Measurements from ENCODE around the gene SCYGR5. TPM values are rescaled to one million over a fixed set of nuclear protein-coding genes. Genes with fewer than 3 reads are reported as not detected.

The SCYGR5 gene
- total RNA-seq, 4 donors from 2014 or later = not detected

DNA sequence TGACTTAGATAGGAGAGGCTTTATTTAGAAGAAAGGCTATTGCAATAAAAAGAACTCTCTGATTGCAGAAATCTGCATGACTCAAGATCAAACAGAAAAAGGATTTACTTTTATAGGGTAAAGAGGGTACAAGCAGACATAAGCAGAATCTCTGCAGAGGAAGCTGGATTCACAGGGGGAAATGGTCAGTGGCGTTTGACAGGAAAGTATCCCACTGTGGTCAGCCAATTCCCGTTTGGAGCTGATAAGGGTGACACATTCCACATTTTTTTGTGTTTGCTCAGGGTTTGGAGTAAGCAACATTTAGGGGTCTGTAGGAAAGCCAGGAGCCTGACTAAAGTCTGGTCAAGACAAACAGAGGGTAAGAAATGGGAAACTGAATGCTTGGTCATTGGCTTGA, 23.9 kb upstream of the SCYGR5 start:
- TF ChIP-seq, protein P1, sequence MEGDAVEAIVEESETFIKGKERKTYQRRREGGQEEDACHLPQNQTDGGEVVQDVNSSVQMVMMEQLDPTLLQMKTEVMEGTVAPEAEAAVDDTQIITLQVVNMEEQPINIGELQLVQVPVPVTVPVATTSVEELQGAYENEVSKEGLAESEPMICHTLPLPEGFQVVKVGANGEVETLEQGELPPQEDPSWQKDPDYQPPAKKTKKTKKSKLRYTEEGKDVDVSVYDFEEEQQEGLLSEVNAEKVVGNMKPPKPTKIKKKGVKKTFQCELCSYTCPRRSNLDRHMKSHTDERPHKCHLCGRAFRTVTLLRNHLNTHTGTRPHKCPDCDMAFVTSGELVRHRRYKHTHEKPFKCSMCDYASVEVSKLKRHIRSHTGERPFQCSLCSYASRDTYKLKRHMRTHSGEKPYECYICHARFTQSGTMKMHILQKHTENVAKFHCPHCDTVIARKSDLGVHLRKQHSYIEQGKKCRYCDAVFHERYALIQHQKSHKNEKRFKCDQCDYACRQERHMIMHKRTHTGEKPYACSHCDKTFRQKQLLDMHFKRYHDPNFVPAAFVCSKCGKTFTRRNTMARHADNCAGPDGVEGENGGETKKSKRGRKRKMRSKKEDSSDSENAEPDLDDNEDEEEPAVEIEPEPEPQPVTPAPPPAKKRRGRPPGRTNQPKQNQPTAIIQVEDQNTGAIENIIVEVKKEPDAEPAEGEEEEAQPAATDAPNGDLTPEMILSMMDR (IDR thresholded peaks at IDR 0.05) = no peak
- TF ChIP-seq POLR2A (IDR thresholded peaks at IDR 0.05; ENCODE audit: low read depth) (no peak), POLR2AphosphoS5 (IDR thresholded peaks at IDR 0.05) (no peak), EP300 (IDR thresholded peaks at IDR 0.05) (no peak)
- 14% methylated on average over 2 of the region's 2 CpGs for WGBS
- Histone ChIP-seq H3K4me3 (no peak overlapping the region), H3K27ac (replicated peaks in 1 of 4) (no peak overlapping the region), H3K9me3 (no peaks in the 10 kb centered on the region), H3K27me3 (no peaks in the 10 kb centered on the region), H3K36me3 (no peaks in the 10 kb centered on the region), H3K4me1 (no peaks in the 10 kb centered on the region)
- DNase-seq (ENCODE audit: extremely low spot score) = no peak
- intact Hi-C loops (cut with DNase I) = no loop called here

DNA sequence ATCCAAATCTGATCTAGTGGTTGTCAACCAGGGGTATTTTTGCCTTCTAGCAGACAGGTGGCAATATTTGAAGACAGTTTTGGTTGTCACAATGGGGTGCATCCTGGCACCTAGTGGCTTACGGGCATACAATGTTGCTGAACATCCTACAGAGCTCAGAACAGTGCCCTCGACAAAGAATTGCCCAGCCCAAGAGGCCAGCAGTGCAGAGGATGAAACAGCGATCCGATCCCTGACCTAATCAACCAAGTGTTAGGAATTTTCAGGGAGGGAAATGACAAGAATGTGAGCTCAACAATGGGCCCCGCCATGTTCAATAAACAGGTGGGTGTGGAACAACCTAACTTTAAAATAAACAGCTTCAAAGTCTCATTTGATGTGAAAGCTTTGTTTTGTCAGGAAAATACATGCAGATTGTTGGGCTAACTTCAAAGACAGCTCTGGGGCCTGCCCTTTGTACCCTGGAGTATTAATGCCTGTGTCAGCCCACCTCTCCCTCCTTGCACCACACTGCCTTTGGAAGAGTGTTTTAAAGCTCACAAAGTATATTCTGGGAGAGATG, 22.5 kb upstream of the SCYGR5 start:
- Histone ChIP-seq H3K36me3 (no peaks in the 10 kb centered on the region), H3K27ac (replicated peaks in 1 of 4) (no peak overlapping the region), H3K4me1 (no peaks in the 10 kb centered on the region), H3K4me3 (no peak overlapping the region), H3K27me3 (no peaks in the 10 kb centered on the region), H3K9me3 (no peaks in the 10 kb centered on the region)
- TF ChIP-seq POLR2AphosphoS5 (IDR thresholded peaks at IDR 0.05) (no peak), EP300 (IDR thresholded peaks at IDR 0.05) (no peak), POLR2A (IDR thresholded peaks at IDR 0.05; ENCODE audit: low read depth) (no peak)
- TF ChIP-seq, protein P1 (IDR thresholded peaks at IDR 0.05) = no peak
- 78% methylated on average over 5 of the region's 5 CpGs for WGBS
- no peak for DNase-seq (ENCODE audit: extremely low spot score)
- intact Hi-C loops (cut with DNase I) = no loop called here

DNA sequence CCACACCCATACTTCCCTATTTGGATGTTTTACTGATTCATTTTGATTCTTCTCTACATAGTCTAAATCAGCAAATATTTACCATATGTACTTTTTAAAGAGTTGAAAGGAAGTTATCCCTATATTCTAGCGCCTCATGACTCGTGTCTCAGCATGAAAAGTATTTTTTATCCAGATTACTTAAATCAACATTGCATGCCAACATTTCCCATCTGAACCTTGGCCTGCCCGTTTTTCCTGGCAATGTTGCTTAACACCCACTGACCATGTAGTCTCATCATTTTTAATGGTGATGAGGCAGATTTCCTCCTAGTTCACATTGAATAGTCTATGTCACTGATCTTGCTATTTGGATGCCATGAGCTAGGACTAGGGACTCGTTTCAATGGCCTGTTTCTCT, 13.2 kb upstream of the SCYGR5 start:
- H3K9me3 ChIP-seq = no peaks in the 10 kb centered on the region
- no peaks in the 10 kb centered on the region for H3K36me3 ChIP-seq
- no peaks in the 10 kb centered on the region for H3K4me1 ChIP-seq
- 52% methylated on average over 4 of the region's 4 CpGs for WGBS
- no peak overlapping the region for H3K4me3 ChIP-seq
- no peaks in the 10 kb centered on the region for H3K27me3 ChIP-seq
- intact Hi-C loops (cut with DNase I) = no loop called here
- DNase-seq (ENCODE audit: extremely low spot score) = no peak
- TF ChIP-seq, protein P1 (IDR thresholded peaks at IDR 0.05) = no peak
- TF ChIP-seq POLR2AphosphoS5 (IDR thresholded peaks at IDR 0.05) (no peak), EP300 (IDR thresholded peaks at IDR 0.05) (no peak), POLR2A (IDR thresholded peaks at IDR 0.05; ENCODE audit: low read depth) (no peak)
- no peak overlapping the region for H3K27ac ChIP-seq (replicated peaks in 1 of 4)

DNA sequence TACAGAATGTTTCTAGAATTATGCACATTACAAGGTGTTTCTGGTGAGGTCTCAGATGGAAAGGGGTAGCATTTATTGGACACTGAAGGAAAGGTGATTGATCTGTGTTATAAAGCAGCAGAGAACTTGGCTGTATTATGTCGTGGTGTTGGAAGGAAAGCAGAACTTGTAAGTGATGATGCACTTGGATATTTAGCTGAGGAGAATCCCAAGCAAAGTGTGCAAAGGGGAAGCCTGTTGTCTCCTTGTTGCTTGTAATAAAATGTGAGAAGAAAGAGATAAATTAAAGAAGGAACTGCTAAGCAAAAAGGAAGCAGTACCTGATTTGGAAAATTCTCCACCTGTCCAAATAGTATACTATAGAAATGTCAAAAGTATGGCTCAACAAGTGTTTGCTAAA, 12.2 kb upstream of the SCYGR5 start:
- Histone ChIP-seq H3K9me3 (no peaks in the 10 kb centered on the region), H3K36me3 (no peaks in the 10 kb centered on the region), H3K4me3 (no peak overlapping the region), H3K27me3 (no peaks in the 10 kb centered on the region), H3K27ac (replicated peaks in 1 of 4) (no peak overlapping the region), H3K4me1 (no peaks in the 10 kb centered on the region)
- no peak for DNase-seq (ENCODE audit: extremely low spot score)
- intact Hi-C loops (cut with DNase I) = no loop called here
- 37% methylated on average over 1 of the region's 1 CpG for WGBS
- TF ChIP-seq, protein P1 (IDR thresholded peaks at IDR 0.05) = no peak
- no peak for TF ChIP-seq POLR2AphosphoS5 (IDR thresholded peaks at IDR 0.05)
- no peak for TF ChIP-seq EP300 (IDR thresholded peaks at IDR 0.05)
- TF ChIP-seq POLR2A (IDR thresholded peaks at IDR 0.05; ENCODE audit: low read depth) = no peak

DNA sequence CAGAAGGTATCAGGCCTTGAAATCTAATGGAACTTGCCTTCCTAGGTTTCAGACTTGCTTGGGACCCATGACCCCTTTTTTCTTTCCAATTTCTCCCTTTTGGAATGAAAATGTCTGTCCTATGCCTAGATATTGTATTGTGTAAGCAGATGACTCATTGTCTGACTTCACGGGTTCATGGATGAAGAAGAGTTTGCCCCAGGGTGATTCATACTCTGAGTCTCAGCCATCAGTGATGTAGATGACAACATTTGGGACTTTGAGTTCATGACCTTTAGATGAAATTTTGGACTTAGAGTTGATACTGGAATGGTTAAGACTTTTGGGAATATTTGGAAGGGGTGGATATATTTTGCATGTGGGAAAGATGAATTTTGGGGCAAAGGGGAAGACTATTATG, 11.2 kb upstream of the SCYGR5 start:
- H3K27me3 ChIP-seq = no peaks in the 10 kb centered on the region
- WGBS = 30% methylated on average over 1 of the region's 1 CpG
- TF ChIP-seq POLR2A (IDR thresholded peaks at IDR 0.05; ENCODE audit: low read depth) (no peak), POLR2AphosphoS5 (IDR thresholded peaks at IDR 0.05) (peak in 1 of 2 donors; percentile 41)
- DNase-seq (ENCODE audit: extremely low spot score) = no peak
- H3K9me3 ChIP-seq = no peaks in the 10 kb centered on the region
- no peak overlapping the region for H3K4me3 ChIP-seq
- intact Hi-C loops (cut with DNase I) = loop anchor here (5.0 kb wide), 3 partner anchors 62 to 253 kb away; partner anchors contain the start of gene SLC19A3
- peak overlapping the region in 1 of 4 donors; percentile 13 for H3K27ac ChIP-seq (replicated peaks in 1 of 4)
- no peaks in the 10 kb centered on the region for H3K4me1 ChIP-seq
- H3K36me3 ChIP-seq = no peaks in the 10 kb centered on the region

Data from esophagus muscularis mucosa (tissue), 4 donors.